Endodermal cell (in vitro differentiated cells): ENCODE data around the gene RRAGA. TPM values are rescaled to one million over a fixed set of nuclear protein-coding genes. Genes with fewer than 3 reads are reported as not detected.

ENCODE experiments used
- DNase-seq: peaks from one replicate; pipeline ENCODE4 v3.0.0-alpha.2; 2017
- H3K27ac ChIP-seq: 2 replicates; pipeline ENCODE4 v1.5.1; 2013; ENCODE audit warnings: mild to moderate bottlenecking, low read depth, low read length, moderate library complexity
- H3K27me3 ChIP-seq: 2 replicates; pipeline ENCODE4 v1.6.1; 2013; ENCODE audit warnings: mild to moderate bottlenecking, low read length, moderate library complexity; ENCODE audit not compliant: insufficient read depth, control insufficient read depth, poor library complexity, severe bottlenecking
- H3K36me3 ChIP-seq: 2 replicates; pipeline ENCODE4 v1.7.0; 2013; ENCODE audit warnings: mild to moderate bottlenecking, low read length, moderate library complexity; ENCODE audit not compliant: control insufficient read depth, insufficient read depth
- H3K4me1 ChIP-seq: one replicate; pipeline ENCODE4 v1.7.0; 2013; ENCODE audit warnings: low read length; ENCODE audit not compliant: control insufficient read depth, insufficient read depth
- H3K4me3 ChIP-seq: 2 replicates; pipeline ENCODE4 v1.5.1; 2013; ENCODE audit warnings: mild to moderate bottlenecking, low read length, moderate library complexity
- H3K9ac ChIP-seq: 2 replicates; pipeline ENCODE4 v1.6.1; 2013; ENCODE audit warnings: mild to moderate bottlenecking, low read length, moderate library complexity; ENCODE audit not compliant: poor library complexity, severe bottlenecking; ENCODE audit errors: extremely low read depth
- H3K9me3 ChIP-seq: 2 replicates; pipeline ENCODE4 v1.6.1; 2013; ENCODE audit warnings: mild to moderate bottlenecking, low read length, moderate library complexity; ENCODE audit not compliant: control insufficient read depth
- H3K27ac Mint-ChIP-seq: 2 replicates; pipeline ENCODE4 v1.8.0; 2020; ENCODE audit warnings: mixed read lengths
- H3K27me3 Mint-ChIP-seq: 2 replicates; pipeline ENCODE4 v1.8.0; 2021; ENCODE audit warnings: mild to moderate bottlenecking, mixed read lengths; ENCODE audit not compliant: insufficient read depth
- H3K36me3 Mint-ChIP-seq: 2 replicates; pipeline ENCODE4 v1.8.0; 2020; ENCODE audit warnings: low read depth, mixed read lengths
- H3K4me1 Mint-ChIP-seq: 2 replicates; pipeline ENCODE4 v1.8.0; 2020; ENCODE audit warnings: mixed read lengths
- H3K4me3 Mint-ChIP-seq: 2 replicates; pipeline ENCODE4 v1.8.0; 2020; ENCODE audit warnings: mild to moderate bottlenecking, moderate library complexity, mixed read lengths
- H3K9me3 Mint-ChIP-seq: 2 replicates; pipeline ENCODE4 v1.8.0; 2020; ENCODE audit warnings: mild to moderate bottlenecking, mixed read lengths
- CTCF ChIP-seq: fragments of 200-600 bp; sonication (generic); conservative IDR thresholded peaks from 2 replicates; pipeline ENCODE4 v1.5.0; 2021; ENCODE audit warnings: antibody characterized with exemption, mild to moderate bottlenecking
- WGBS, 2 experiments: methylation state at CpG; one replicate each; pipeline versions ENCODE4 v1.1.5 to v1.1.7; 2013; ENCODE audit warnings: missing lambda C conversion rate in 2 of 2, mixed read lengths in 1 of 2; ENCODE audit not compliant: insufficient coverage in 1 of 2, insufficient read length in 1 of 2; 5-methylcytosine and 5-hydroxymethylcytosine counted together
- total RNA-seq, 2 donors: library from RNA; stranded (reverse); fragmentation: NEBNext Ultra II Directional in 1 of 2; extraction: Animal tissue kit (Norgen Biotek cat#: 25700) in 1 of 2; gene quantifications; 2 replicates in 1 of 2; 3 replicates in 1 of 2; pipeline ENCODE4 v1.2.1, GENCODE V29; 2021

RRAGA gene
- total RNA-seq, 2 donors from 2014 or later: 45.0 to 47.2 TPM

GRCh38 chr9:19050637-19051591 is 1.7 kb downstream of the RRAGA start:
- Histone ChIP-seq H3K4me1 (no peaks in the 10 kb centered on the region), H3K27ac (no peak overlapping the region), H3K4me3 (peak overlapping the region; percentile 92), H3K9ac (peak overlapping the region; percentile 80), H3K36me3 (peaks cover 10% of the 10 kb centered on the region), H3K27me3 (no peaks in the 10 kb centered on the region), H3K9me3 (no peaks in the 10 kb centered on the region)
- no peaks in the 10 kb centered on the region for H3K9me3 Mint-ChIP-seq
- no peak for DNase-seq
- peak overlapping the region; percentile 83 for H3K4me3 Mint-ChIP-seq
- peaks cover 2% of the 10 kb centered on the region for H3K36me3 Mint-ChIP-seq
- no peak for TF ChIP-seq CTCF
- H3K27me3 Mint-ChIP-seq: no peaks in the 10 kb centered on the region
- no peak overlapping the region for H3K27ac Mint-ChIP-seq
- 73 to 83% methylated on average over 4 to 12 of the region's 12 CpGs for WGBS, 2 experiments
- peaks cover 15% of the 10 kb centered on the region for H3K4me1 Mint-ChIP-seq

GRCh38 chr9:19057033-19057432 is 7.8 kb downstream of the RRAGA start:
- Histone ChIP-seq H3K4me3 (no peak overlapping the region), H3K4me1 (peaks cover 3% of the 10 kb centered on the region), H3K9ac (no peak overlapping the region), H3K27ac (no peak overlapping the region), H3K36me3 (peaks cover 60% of the 10 kb centered on the region), H3K9me3 (no peaks in the 10 kb centered on the region), H3K27me3 (no peaks in the 10 kb centered on the region)
- TF ChIP-seq CTCF: no peak
- Mint-ChIP-seq H3K27me3 (no peaks in the 10 kb centered on the region), H3K4me3 (no peak overlapping the region), H3K4me1 (peaks cover 8% of the 10 kb centered on the region), H3K36me3 (peaks cover 58% of the 10 kb centered on the region), H3K9me3 (no peaks in the 10 kb centered on the region), H3K27ac (no peak overlapping the region)
- DNase-seq: no peak

GRCh38 chr9:19074229-19074628 is 25.0 kb downstream of the RRAGA start:
- no peak overlapping the region for H3K9ac ChIP-seq
- Mint-ChIP-seq H3K4me3 (no peak overlapping the region), H3K4me1 (no peaks in the 10 kb centered on the region), H3K36me3 (peaks cover 60% of the 10 kb centered on the region), H3K27ac (no peak overlapping the region), H3K27me3 (no peaks in the 10 kb centered on the region), H3K9me3 (no peaks in the 10 kb centered on the region)
- TF ChIP-seq CTCF: no peak
- 92 to 100% methylated on average over 1 to 2 of the region's 2 CpGs for WGBS, 2 experiments
- no peaks in the 10 kb centered on the region for H3K27me3 ChIP-seq
- H3K4me3 ChIP-seq: no peak overlapping the region
- H3K27ac ChIP-seq: no peak overlapping the region
- H3K4me1 ChIP-seq: no peaks in the 10 kb centered on the region
- H3K9me3 ChIP-seq: no peaks in the 10 kb centered on the region
- peaks cover 69% of the 10 kb centered on the region for H3K36me3 ChIP-seq
- DNase-seq: no peak
